Measurements from ENCODE around the gene UNC119. TPM values are rescaled to one million over a fixed set of nuclear protein-coding genes. Genes with fewer than 3 reads are reported as not detected.
A peak's percentile ranks its signal among the peaks of the same experiment; 100 is the strongest.
"Not testable (repeated sequence)": the region's sequence is repeated elsewhere in the genome, so short reads cannot be mapped to it uniquely, and the experiment has no call there.

UNC119 gene
- total RNA-seq, 2 donors from 2014 or later: 13.6 to 23.6 TPM

- no peak for ATAC-seq
- intact Hi-C loops (cut with DNase I): no loop called here
- no peak for DNase-seq
Measured at GRCh38 chr17:28528327-28529012, 24.0 kb downstream of the UNC119 start.

GRCh38 chr17:28527859-28528258 is 24.6 kb downstream of the UNC119 start:
- ATAC-seq (no peak), DNase-seq (no peak)
- intact Hi-C loops (cut with DNase I): no loop called here

- ATAC-seq (no peak), DNase-seq (no peak)
- intact Hi-C loops (cut with DNase I): no loop called here
Measured at GRCh38 chr17:28527181-28527681, 25.2 kb downstream of the UNC119 start.

- ATAC-seq: no peak
- intact Hi-C loops (cut with DNase I): no loop called here
- no peak for DNase-seq
Measured at GRCh38 chr17:28526381-28526780, 26.0 kb downstream of the UNC119 start.

- intact Hi-C loops (cut with DNase I): no loop called here
- no peak for ATAC-seq
- DNase-seq: no peak
Measured at GRCh38 chr17:28524476-28525424, 27.7 kb downstream of the UNC119 start.

- DNase-seq: no peak
- ATAC-seq: no peak
- intact Hi-C loops (cut with DNase I): no loop called here
Measured at GRCh38 chr17:28523876-28524275, 28.5 kb downstream of the UNC119 start.

- intact Hi-C loops (cut with DNase I): no loop called here
- no peak for DNase-seq
- ATAC-seq: no peak
Measured at GRCh38 chr17:28523186-28523585, 29.2 kb downstream of the UNC119 start.

- ATAC-seq; intact Hi-C loops (cut with DNase I); DNase-seq: not testable (repeated sequence)
Measured at GRCh38 chr17:28522281-28522680, 30.1 kb downstream of the UNC119 start.

GRCh38 chr17:28521311-28522085 is 30.9 kb downstream of the UNC119 start:
- intact Hi-C loops (cut with DNase I): no loop called here
- DNase-seq (no peak), ATAC-seq (no peak)

- intact Hi-C loops (cut with DNase I): no loop called here
- DNase-seq (no peak), ATAC-seq (no peak)
Measured at GRCh38 chr17:28520687-28521086, 31.7 kb downstream of the UNC119 start.

- DNase-seq: no peak
- ATAC-seq: no peak
- intact Hi-C loops (cut with DNase I): no loop called here
Measured at GRCh38 chr17:28519236-28519635, 33.2 kb downstream of the UNC119 start.

GRCh38 chr17:28518578-28518977 is 33.8 kb downstream of the UNC119 start:
- DNase-seq (no peak), ATAC-seq (no peak)
- intact Hi-C loops (cut with DNase I): no loop called here

GRCh38 chr17:28518132-28518531 is 34.3 kb downstream of the UNC119 start:
- DNase-seq (no peak), ATAC-seq (no peak)
- intact Hi-C loops (cut with DNase I): no loop called here

- DNase-seq: no peak
- no peak for ATAC-seq
- intact Hi-C loops (cut with DNase I): no loop called here
Measured at GRCh38 chr17:28515518-28515917, 36.9 kb downstream of the UNC119 start.

- DNase-seq (no peak), ATAC-seq (no peak)
- intact Hi-C loops (cut with DNase I): no loop called here
Measured at GRCh38 chr17:28514561-28515002, 37.8 kb downstream of the UNC119 start.

GRCh38 chr17:28513476-28513875 is 38.9 kb downstream of the UNC119 start:
- DNase-seq: no peak
- no peak for ATAC-seq
- intact Hi-C loops (cut with DNase I): no loop called here

- intact Hi-C loops (cut with DNase I): no loop called here
- no peak for DNase-seq
- no peak for ATAC-seq
Measured at GRCh38 chr17:28511858-28512461, 40.5 kb downstream of the UNC119 start.

- DNase-seq (no peak), ATAC-seq (peak in 1 of 2 donors; percentile 19)
- intact Hi-C loops (cut with DNase I): no loop called here
Measured at GRCh38 chr17:28509789-28510188, 42.6 kb downstream of the UNC119 start.

- intact Hi-C loops (cut with DNase I): no loop called here
- DNase-seq (no peak), ATAC-seq (no peak)
Measured at GRCh38 chr17:28508211-28508724, 44.2 kb downstream of the UNC119 start.
